CD4-positive, alpha-beta T cell treated with Interleukin-4 for 1 hour (primary cell): ENCODE results near the gene PLD1.
A peak's percentile ranks its signal among the peaks of the same experiment; 100 is the strongest.
"Not testable (repeated sequence)": the region's sequence is repeated elsewhere in the genome, so short reads cannot be mapped to it uniquely, and the experiment has no call there.

Experiments used
- DNase-seq, 2 donors: peaks; one replicate each; pipeline ENCODE4 v3.0.0-alpha.2; 2020 to 2022

Gene PLD1

DNA sequence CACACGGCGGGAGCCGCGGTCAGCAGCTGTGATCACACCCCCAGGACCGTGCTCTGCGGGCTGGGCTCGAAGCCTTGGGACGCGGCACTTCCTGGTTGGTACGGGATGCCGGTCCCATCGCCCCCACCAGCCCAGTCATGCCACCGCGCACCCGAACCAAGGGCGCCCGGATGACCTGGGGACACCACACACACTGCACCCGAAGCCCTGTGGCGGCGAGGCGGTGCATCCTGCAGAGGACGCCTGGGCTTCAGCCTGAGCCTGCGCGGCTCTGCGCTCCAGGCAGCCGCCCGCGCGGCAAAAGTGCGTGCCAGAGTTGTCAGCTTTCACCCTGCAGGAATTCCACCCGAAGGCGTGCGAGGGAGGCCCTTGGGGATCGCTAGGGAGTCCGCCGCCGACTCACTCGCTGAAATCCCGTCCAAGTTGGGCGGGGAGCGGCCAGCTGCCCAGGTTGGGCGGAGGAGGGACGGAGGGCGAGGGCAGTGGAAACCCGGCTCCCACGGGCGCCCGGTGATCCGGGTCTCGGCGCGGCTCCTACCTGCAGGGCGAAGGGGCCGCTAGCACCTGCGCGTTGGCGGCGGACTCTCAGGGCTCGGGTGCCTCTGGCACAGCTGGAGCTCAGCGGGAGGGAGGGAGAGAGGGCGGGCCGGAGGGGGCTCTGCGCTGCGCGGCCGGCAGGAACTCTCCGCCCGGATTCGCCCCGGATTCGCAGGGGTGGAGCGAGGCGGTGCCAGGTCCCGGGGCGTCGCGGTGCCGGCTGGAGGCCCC lies at the start of gene PLD1:
Gene PLD1 (minus strand): TSS at position 623 of the 768 bp plus-strand sequence. CDS start 72,432 bp downstream, outside the sequence.
- DNase-seq: peak; percentile 25 to 44

GRCh38 chr3:171858770-171859169 lies 48.5 kb upstream of the PLD1 start:
- DNase-seq: not testable (repeated sequence)

GRCh38 chr3:171854649-171855305 lies 44.5 kb upstream of the PLD1 start:
- DNase-seq: no peak

DNA sequence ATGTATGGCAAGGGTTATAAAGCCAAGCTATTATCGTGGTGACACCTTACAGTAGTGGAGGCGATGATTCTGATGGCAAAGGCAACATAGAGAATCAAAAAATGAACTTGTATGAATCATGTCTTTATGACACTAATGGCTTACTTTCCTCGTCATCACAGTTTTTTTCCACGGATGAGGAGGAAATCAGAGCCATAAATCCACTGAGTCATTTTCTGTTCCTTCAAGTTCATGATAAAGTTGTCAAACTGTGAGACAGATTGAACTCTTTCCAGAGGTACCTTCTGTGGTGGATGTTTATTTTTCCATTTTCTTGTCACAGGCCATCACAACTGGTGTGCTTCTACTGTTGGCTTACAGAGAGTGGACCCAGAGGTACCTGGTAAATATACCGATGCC lies 41.4 kb upstream of the PLD1 start:
- DNase-seq: no peak

- DNase-seq: no peak
Measured at GRCh38 chr3:171850960-171851659, 40.8 kb upstream of the PLD1 start.

- no peak for DNase-seq
Measured at GRCh38 chr3:171850320-171850959, 40.2 kb upstream of the PLD1 start.

DNA sequence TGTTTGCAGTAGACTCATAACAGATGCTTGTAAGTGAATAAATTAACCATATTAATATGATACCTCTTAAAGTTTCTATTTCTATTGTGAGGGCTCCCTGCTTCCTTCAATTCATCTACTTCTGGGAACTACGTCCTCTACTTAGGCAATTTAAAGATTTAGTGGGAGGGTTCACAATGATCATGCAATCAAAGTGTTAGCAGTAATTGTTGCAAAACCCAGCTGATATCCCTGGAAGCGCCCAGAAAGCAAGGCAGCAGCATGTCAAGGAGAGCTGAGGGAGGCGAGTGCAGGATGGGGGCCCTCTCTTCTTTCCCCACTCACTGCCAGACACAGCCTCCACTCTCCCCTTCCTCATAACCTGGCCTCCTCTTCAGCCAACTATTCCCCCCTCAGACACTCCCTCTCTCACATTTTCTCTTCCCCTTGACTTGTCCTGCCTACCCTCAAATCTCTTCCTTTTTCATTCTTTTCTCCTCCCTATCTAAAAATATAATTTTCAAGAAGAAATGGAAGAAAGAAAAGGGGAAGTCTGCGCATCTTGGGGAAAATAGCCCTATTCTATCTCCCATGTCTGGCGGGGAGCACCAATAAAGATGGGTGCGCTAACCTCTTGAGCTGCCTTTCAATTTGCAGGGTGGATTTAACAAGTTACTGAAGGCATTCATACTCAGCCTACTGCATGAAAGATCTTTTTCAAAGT lies 39.5 kb upstream of the PLD1 start:
- DNase-seq: no peak

DNA sequence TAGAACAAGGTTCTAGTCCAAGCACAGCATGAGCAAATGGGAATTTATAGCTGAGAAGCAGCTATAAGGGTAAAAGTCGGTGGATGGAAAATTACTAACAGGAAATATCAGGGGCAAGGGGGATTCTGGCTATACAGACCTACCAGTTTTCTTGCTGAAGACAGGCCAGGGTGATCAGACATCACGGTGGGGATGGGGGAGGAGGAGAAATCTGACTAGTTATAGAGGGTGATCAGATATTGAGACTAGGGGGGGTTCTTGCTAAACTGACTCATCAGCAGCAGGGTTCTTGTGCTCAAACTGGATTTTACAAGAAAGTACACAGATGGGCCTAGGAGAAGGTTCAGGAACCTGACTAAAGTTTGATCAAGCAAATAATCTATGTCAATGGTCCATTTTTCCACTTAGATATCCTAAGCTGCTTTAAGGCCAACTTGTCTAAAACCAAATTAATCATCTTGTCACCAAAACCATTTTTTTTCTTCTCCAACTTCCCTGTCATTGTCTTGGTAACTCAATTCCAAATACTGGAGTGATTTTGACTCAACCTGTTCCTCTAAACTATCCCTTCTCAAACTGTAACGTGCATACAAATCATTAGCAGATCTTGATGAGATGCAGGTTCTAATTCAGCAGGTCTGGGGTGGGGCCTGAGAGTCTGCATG lies 37.4 kb upstream of the PLD1 start:
- no peak for DNase-seq

GRCh38 chr3:171847133-171847532 lies 36.9 kb upstream of the PLD1 start:
- no peak for DNase-seq

GRCh38 chr3:171846597-171846996 lies 36.3 kb upstream of the PLD1 start:
- DNase-seq: no peak

DNA sequence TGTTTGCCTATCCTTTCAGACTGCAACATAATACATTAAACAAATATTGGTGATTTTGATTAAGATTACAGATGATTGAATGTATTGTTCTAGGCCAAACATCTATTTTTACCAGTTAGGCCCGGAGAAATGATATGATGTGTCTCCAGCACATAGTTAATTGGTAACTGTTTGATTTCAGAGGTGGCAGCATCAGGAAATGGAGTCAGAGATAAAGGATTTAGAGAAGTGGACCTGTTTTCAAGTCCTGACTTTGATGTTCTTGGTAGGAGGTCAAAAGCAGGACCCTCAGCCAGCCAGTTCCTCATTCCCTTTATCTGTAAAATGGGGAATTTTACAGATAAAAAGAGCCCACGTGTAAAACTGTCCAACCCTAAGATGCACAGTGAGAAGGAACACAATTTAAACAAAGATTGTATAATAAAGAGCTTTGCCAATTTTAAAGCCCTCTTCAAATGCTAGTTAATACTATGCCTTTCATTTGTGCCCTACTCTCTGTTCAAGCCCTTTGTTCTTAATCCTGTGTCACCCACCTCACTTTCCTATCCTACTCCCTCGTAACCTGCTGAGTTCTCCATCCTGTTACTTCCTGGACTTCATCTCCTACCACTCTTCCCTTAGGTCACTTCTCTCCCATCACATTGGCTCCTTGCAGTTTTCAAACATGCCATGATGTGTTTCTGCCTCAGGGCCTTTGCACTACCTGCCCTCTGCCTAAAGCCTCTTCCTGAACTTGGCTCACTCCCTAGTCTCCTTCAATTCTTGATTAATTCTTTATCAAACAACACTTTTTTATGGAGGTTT lies 35.4 kb upstream of the PLD1 start:
- no peak for DNase-seq

GRCh38 chr3:171844873-171845272 lies 34.6 kb upstream of the PLD1 start:
- DNase-seq: no peak

DNA sequence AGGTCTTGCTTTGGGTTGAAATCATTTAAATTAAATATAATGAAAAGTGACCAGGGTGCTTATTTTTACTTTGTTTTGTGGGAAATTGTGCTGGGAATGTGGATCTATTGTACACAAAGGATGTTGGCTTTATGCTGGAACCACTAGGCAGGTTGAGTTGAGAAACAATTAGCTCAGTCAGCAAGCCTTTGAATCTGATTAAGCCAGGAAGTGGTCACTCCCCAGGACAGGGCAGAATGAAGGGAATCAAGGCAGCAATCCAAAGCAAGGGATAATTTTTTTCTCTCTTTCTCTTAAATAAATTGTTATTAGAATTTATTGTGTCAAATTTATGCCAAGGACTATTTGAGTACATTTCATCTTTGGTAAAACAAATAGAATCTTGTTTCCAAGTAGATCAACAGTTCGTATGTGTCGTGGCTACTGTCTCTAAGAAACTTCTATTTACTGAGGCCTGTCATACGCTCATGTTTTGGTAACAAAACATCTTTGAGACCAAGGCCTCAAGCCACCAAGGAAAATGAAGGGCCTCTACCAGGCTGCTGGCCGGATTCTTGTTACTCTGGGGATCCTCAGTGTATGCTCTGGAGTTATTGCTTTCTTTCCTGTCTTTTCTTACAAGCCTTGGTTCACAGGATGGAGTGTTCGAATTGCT lies 32.7 kb upstream of the PLD1 start, which contains the start of gene TMEM212:
Gene TMEM212 (plus strand): TSS at position 486 of the 655 bp plus-strand sequence. CDS start 35 bp downstream, at position 521.
- DNase-seq: no peak

- DNase-seq: no peak
Measured at GRCh38 chr3:171841620-171842000, 31.3 kb upstream of the PLD1 start.

- DNase-seq: no peak
Measured at GRCh38 chr3:171840811-171841619, 30.7 kb upstream of the PLD1 start.

DNA sequence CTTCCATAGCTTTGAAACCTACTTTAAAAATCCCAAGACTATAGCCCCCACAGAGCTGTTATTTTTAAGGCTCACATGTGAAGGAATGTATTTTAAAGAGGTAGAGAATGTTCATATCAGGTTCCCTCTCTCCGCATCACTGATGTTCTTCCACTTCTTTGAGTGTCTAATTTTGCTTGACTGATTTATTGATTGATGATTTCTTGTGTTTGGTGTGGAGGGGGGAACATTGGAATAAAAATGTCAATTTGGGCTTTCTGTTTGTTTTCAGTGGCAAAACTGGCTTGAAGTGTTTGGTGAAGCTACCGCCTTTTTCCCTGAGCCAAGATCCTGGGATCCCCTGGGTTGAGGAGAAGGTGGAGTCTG lies 30.1 kb upstream of the PLD1 start:
- no peak for DNase-seq

- DNase-seq: no peak
Measured at GRCh38 chr3:171839270-171839669, 29.0 kb upstream of the PLD1 start.

GRCh38 chr3:171838218-171838720 lies 28.0 kb upstream of the PLD1 start:
- DNase-seq: no peak

DNA sequence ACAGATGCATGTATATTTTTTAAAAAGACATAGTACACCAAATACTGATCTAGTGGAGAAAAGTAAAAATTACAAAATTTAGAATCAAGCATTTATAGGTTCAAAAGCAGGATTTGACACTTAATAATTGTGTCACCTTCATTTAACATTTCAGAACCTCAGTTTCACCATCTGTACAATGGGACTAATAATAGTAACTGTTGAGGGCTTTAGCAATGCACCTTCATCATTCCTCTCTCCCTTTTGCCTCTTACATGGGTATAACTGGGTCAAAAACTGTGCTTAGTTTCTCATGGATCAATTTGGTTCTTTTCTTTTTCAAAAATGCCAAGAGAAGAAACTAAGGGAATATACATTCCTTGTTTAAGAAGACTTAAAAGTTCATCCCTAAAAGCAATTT lies 27.4 kb upstream of the PLD1 start:
- no peak for DNase-seq

DNA sequence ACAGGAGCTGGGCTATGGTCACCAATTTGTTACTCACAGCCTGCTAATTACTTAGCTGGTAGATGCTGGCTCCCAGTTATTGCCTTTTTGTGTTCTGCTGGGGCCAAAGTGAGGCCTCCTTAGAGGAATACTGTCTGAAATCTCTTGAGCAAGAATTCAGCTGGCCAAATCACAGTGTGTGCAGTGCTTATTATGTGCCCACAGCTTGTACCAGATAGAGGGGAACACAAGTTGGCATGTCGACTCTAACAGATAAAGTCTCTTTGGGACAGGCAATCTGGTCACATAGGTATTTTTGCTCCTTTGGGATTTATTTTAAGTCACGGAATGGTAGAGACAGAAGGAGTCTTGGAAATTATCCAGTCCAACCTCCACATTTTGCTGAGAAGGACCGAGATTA lies 26.6 kb upstream of the PLD1 start:
- DNase-seq: no peak
